GM12878 (cell line): ENCODE results near the gene CPNE4. TPM values are rescaled to one million over a fixed set of nuclear protein-coding genes. Genes with fewer than 3 reads are reported as not detected.
A peak's percentile ranks its signal among the peaks of the same experiment; 100 is the strongest.

ENCODE experiments used
- ATF7 ChIP-seq: fragments of 450-650 bp; IDR thresholded peaks from 2 replicates; pipeline ENCODE4 v1.6.1; 2016; ENCODE audit warnings: low read depth, mild to moderate bottlenecking
- BCLAF1 ChIP-seq: fragments of 450-650 bp; IDR thresholded peaks from 2 replicates; pipeline ENCODE4 v1.6.1; 2017; ENCODE audit warnings: antibody characterized with exemption, mild to moderate bottlenecking, moderate library complexity
- BHLHE40 ChIP-seq, 2 experiments: fragments of 450-650 bp in 1 of 2; IDR thresholded peaks; 2 replicates each; pipeline ENCODE4 v1.6.1; 2011 to 2017; ENCODE audit warnings: low read depth in 2 of 2, borderline replicate concordance in 1 of 2, improper control_type of control experiment in 1 of 2, low read length in 1 of 2, mild to moderate bottlenecking in 1 of 2
- CTCF ChIP-seq, 3 experiments: IDR thresholded peaks in 2 of 3; conservative IDR thresholded peaks in 1 of 3; 2 replicates each; pipeline ENCODE4 v1.5.1; 2011; ENCODE audit warnings: low read depth in 3 of 3, low read length in 3 of 3, mild to moderate bottlenecking in 3 of 3, control low read depth in 2 of 3, moderate library complexity in 2 of 3, inconsistent platforms in 1 of 3, mixed read lengths in 1 of 3; ENCODE audit not compliant: control insufficient read depth in 2 of 3, insufficient read depth in 1 of 3; ENCODE audit errors: extremely low read depth in 1 of 3
- CUX1 ChIP-seq: IDR thresholded peaks from 2 replicates; pipeline ENCODE4 v1.6.1; 2012; ENCODE audit warnings: improper control_type of control experiment, low read depth, low read length; ENCODE audit not compliant: insufficient replicate concordance
- KLF5 ChIP-seq: fragments of 450-650 bp; IDR thresholded peaks from 2 replicates; pipeline ENCODE4 v1.6.1; 2014; ENCODE audit warnings: mild to moderate bottlenecking; ENCODE audit not compliant: partially characterized antibody
- MEF2A ChIP-seq: IDR thresholded peaks from 2 replicates; pipeline ENCODE4 v1.6.1; 2011; ENCODE audit warnings: low read depth, mild to moderate bottlenecking, low read length, moderate library complexity; ENCODE audit not compliant: insufficient read depth
- RAD51 ChIP-seq: fragments of 450-650 bp; IDR thresholded peaks from 2 replicates; pipeline ENCODE4 v1.6.1; 2016; ENCODE audit warnings: moderate library complexity, mild to moderate bottlenecking, inconsistent platforms
- RCOR1 ChIP-seq: conservative IDR thresholded peaks from 2 replicates; pipeline ENCODE4 v1.6.1; 2012; ENCODE audit warnings: low read depth, low read length, improper control_type of control experiment
- RFX5 ChIP-seq: IDR thresholded peaks from 2 replicates; pipeline ENCODE4 v1.6.1; 2011; ENCODE audit warnings: low read depth, low read length, improper control_type of control experiment
- TCF3 ChIP-seq: IDR thresholded peaks from 2 replicates; pipeline ENCODE4 v1.6.1; 2012; ENCODE audit warnings: low read depth, mild to moderate bottlenecking, low read length, borderline replicate concordance; ENCODE audit not compliant: insufficient read depth
- polyA plus RNA-seq, 11 experiments: library from polyadenylated mRNA; depleted of rRNA in 4 of 11; unstranded in 6 of 11; stranded (reverse) in 5 of 11; fragments of >200 nt; fragmentation: Nextera tagmentation in 4 of 11; fragmentation: Illumina TruSeq in 1 of 11; extraction: Ambion mirVana in 4 of 11; extraction: Trizol in 1 of 11; gene quantifications; 1 replicate in 1 of 11; 2 replicates in 10 of 11; pipeline versions ENCODE4 v1.2.1 to v1.2.3, GENCODE V29; 2011 to 2016; ENCODE audit warnings: inconsistent platforms in 2 of 11, missing spikeins in 2 of 11, low read depth in 1 of 11
- total RNA-seq, 4 experiments: library from RNA; depleted of rRNA in 3 of 4; stranded (reverse); fragments of >200 nt in 3 of 4; fragmentation: Illumina TruSeq in 1 of 4; extraction: Trizol in 1 of 4; gene quantifications; 2 replicates each; pipeline versions ENCODE4 v1.2.1 to v1.2.3, GENCODE V29; 2013 to 2021

The CPNE4 gene
- total and polyA plus RNA-seq, 10 of the 15 experiments (the other 5 are each of a cell fraction or from before 2014, with no cell fraction given): 0.17 to 1.9 (median 0.48) TPM; not detected in 1

GRCh38 chr3:131688370-131688769 is 346.4 kb downstream of the CPNE4 start (continued):
- TF ChIP-seq RFX5 (no peak), ATF7 (peak; percentile 67), BCLAF1 (no peak), BHLHE40 (IDR thresholded peaks at IDR 0.05; ENCODE audit: borderline replicate concordance in 1 of 2, low read depth in 2 of 2, low read length in 1 of 2) (no peak), CUX1 (no peak), RAD51 (no peak), KLF5 (no peak), RCOR1 (no peak), MEF2A (no peak), CTCF (IDR thresholded peaks at IDR 0.05 in 2 of 3, conservative IDR thresholded peaks at IDR 0.05 in 1 of 3; ENCODE audit: control insufficient read depth in 2 of 3, extremely low read depth in 1 of 3, insufficient read depth in 1 of 3, low read depth in 3 of 3, low read length in 3 of 3) (no peak), TCF3 (no peak)
